CD4-positive, alpha-beta T cell treated with Interferon alpha-2 for 1 hour (primary cell): ENCODE results near the gene TDRD6.

Experiments used
- DNase-seq, 2 donors: peaks; one replicate each; pipeline ENCODE4 v3.0.0-alpha.2; 2020 to 2022

Gene TDRD6

GRCh38 chr6:46684771-46685170, 2.9 kb upstream of the TDRD6 start:
- DNase-seq, result no peak

DNA sequence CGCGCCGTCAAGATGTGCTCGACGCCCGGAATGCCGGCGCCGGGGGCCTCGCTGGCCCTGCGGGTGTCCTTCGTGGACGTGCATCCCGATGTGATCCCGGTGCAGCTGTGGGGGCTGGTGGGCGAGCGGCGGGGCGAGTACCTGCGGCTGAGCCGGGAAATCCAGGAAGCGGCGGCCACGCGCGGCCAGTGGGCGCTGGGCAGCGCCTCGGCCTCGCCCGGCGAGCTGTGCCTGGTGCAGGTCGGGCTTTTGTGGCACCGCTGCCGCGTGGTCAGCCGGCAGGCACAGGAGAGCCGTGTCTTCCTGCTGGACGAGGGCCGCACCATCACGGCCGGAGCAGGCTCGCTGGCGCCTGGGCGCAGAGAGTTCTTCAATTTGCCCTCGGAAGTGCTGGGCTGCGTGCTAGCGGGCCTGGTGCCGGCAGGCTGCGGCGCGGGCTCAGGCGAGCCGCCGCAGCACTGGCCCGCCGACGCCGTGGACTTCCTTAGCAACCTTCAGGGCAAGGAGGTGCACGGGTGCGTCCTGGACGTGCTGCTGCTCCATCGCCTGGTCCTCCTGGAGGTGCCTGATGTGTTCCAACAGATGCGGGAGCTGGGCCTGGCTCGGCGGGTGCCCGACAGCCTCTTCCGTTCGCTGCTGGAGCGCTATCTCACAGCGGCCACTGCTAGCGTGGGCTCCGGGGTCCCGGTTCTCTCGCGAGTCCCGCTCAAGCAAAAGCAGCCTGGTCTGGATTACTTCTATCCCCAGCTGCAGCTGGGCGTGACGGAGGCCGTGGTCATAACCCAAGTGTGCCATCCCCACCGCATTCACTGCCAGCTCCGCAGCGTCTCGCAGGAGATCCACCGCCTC, 656 bp downstream of the TDRD6 start:
- no peak for DNase-seq

DNA sequence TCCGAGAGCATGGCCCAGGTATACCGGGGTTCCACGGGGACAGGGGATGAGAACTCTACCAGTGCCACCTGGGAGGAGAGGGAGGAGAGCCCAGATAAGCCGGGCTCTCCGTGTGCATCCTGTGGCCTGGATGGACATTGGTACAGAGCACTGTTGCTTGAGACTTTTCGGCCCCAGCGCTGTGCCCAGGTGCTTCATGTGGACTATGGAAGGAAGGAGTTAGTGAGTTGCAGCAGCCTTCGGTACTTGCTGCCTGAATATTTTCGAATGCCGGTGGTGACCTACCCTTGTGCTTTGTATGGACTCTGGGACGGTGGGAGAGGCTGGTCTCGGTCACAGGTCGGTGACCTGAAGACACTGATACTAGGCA, 1.3 kb downstream of the TDRD6 start:
- no peak for DNase-seq

- no peak for DNase-seq
Observed at GRCh38 chr6:46689657-46690056, 2.0 kb downstream of the TDRD6 start.

GRCh38 chr6:46690141-46690755, 2.6 kb downstream of the TDRD6 start:
- DNase-seq, result no peak

DNA sequence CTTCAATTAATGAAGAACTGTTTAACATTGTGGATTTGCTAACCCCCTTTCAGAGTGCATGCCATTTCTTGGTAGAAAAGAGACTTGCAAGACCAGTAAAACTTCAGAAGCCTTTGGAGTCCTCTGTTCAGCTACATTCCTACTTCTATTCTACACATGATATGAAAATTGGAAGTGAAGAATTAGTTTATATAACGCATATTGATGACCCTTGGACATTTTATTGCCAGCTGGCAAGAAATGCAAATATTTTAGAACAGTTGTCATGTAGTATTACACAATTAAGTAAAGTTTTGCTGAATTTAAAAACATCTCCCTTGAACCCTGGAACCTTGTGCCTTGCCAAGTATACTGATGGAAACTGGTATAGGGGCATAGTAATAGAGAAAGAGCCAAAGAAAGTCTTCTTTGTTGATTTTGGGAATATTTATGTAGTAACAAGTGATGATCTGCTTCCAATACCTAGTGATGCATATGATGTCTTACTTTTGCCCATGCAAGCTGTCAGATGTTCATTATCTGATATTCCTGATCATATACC, 3.3 kb downstream of the TDRD6 start:
- DNase-seq, result no peak

DNA sequence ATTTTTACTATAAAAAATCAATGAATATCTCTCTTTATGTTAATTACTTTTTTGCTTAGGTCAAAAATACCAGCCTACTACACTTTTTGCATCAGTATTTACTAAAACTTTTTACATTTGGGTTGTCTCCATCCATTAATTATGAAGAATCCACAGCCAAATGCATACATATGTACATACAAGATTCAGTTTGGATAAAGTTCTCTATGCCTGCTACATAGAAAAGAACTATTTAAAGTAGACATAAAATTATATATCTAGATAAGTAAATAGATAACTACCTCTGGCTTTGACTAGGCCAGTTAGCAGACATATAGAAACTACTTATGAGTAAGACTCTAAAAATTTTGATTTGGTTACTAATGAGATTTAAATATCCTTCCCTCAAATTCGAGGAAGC, 12.3 kb downstream of the TDRD6 start:
- no peak for DNase-seq

GRCh38 chr6:46704562-46704961, 16.9 kb downstream of the TDRD6 start:
- DNase-seq, result no peak

- no peak for DNase-seq
Observed at GRCh38 chr6:46706464-46706863, 18.8 kb downstream of the TDRD6 start.

DNA sequence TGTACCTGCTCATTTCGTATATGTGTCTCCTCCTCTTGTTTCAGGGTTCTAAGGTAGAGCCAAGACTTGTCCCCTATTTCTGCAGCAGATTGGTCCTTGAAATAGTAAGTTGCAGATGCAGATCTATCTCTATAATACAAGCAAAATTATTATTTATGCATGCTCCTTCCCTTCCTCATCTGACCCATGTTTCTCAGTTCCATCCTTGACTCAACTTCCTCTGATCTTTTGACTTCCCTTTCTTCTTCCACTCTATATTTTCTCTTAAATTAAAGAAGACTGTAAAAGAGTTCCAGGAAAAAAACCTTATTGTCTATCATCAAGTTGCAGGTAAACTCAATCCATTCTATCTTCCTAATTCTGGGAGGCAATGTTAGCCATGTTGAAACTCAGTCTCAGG, 23.8 kb downstream of the TDRD6 start:
- DNase-seq, result no peak

DNA sequence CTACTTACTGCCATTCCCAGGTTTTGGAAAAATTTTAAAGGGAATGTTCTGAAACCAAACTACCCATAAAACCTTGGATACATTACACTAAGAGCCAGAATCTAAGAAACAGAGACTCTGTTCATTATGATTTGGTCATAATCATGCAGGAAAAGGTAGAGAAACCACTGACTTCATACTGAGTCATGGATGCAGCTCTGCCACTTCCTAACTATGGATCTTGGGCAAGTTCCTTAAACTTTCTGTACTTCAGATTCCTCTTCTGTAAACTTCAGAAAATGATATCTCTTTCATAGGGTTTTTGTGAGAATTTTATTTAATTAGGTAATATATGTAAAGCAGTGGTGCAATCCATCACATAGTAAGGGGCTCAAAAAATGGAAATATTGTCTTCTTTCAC, 27.5 kb downstream of the TDRD6 start:
- DNase-seq, result peak in 1 of 2 donors; percentile 5

DNA sequence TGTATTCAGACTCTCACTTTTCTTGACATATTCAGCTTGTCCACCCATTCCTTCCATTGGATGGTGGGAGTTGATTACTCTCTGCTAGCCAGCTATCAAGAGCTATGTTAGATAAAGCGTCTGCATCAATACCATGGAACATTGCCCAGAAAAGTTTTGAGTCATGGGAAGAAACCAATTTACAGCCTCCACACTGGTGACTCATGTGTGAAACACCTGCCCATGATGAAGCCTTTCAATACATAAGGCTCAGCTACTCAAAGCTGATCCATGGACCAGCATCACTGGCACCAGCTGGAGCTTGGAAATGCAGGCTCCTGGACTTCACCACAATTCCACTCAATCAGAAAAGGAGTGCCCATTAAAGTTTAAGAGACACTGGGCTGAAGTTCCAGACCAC, 31.4 kb downstream of the TDRD6 start:
- DNase-seq, result no peak

DNA sequence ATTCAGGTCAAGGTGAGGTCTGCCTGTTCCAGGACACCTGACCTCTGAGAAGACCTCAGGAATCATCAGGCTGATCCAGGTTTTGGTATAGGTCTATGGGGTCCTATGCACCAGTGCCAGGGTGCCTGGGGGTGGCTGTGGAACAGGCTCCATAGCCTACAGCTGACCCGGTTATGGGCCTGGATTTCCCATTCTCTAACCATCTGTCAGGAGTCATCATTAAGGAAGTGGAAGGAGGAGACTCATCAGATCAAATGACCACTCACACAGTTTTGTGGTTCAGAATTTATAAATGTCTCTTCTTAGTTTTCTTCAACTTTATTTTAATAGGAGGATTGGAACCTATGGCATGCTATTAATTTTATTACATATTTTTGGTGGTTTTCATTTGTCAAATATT, 32.7 kb downstream of the TDRD6 start:
- no peak for DNase-seq

DNA sequence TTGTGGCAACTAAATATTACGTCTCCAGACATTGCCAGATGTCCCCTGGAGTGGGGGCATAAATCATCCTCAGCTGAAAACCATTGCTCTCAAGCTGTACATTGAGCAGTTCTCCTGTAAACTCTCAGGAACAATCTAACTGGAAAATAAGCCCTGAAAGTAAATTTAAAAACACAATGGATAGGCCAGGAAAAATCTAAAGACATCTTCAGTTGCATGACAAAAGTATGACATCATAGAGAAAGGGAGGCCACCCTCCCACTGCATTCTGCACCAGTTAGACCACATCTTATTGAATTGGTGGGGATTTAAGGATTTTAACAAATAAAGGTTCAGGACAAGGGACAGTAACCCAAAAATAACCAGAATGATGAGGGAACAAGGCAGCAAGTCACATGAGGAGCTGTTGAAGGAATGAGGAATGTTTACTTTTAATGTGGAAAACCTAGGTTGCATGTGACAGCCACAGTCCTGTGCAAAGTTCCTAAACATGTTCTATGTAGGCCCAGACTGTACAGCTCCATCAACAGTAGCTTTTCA, 42.2 kb downstream of the TDRD6 start:
- DNase-seq, result no peak

DNA sequence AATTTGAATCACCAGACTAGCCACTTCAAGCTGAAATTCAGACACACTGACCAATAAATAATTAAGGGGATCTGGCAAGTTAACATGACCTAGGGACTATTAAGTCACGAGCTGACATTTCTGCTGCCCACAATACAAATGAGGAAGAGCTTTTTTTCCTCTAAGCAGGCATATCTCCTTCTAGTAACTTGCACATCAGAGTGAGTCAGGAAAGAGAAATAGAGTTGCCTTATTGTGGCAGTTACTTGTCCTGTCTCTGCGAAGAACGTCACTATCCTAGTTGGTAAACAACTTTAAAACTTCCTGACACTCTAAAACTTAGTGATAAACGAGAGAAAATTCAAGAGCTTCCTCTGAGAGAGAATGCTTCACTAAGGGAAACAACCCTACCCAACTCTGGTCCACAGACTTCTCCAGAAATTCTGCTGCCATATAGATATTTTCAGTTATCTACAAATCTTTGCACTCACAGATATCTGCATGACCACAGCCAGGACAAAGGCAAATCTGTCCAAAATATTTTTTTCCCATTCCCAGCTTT, 43.3 kb downstream of the TDRD6 start:
- DNase-seq, result peak in 1 of 2 donors; percentile 1

- DNase-seq, result no peak
Observed at GRCh38 chr6:46733341-46733801, 45.7 kb downstream of the TDRD6 start.

- peak in 1 of 2 donors; percentile 1 for DNase-seq
Observed at GRCh38 chr6:46734867-46735719, 47.4 kb downstream of the TDRD6 start, which contains the start of gene PLA2G7. Gene PLA2G7 (minus strand): TSS chr6:46735375. CDS start chr6:46722891, 12,484 bp downstream.

DNA sequence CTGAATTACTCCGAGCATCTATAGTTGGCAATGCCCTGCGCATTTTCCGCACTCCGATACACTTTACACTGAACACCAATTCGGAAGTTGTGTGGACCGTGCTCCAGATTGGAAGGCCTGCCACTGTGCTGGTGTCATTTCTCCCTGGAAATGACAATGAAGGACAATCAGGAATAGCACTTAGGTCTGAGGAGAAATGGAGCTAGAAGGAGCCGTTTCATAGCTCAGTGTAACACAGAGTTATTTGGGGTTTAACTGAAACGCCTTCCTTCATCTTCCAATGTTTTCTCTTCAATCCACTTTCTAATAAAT, 48.0 kb downstream of the TDRD6 start:
- no peak for DNase-seq

- DNase-seq, result no peak
Observed at GRCh38 chr6:46736906-46737305, 49.2 kb downstream of the TDRD6 start.

DNA sequence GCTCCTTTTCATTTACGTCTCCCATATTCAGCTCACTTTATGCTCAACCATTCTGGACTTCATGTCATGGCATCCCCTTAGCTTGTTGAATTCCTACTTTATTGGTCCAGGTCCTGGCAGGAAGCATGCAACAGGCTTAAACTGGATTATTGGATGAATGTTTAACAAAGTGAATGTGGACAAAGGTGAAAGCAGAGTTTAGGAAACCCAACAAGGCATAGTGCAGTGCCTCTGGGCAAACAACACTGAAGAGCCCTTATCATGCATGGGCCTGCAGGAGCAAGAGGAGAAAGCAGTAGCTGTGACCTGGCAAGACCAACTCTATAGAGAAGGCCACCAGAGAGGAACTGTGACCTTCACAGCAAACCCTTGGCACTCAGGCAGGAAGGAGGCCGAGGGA, 53.8 kb downstream of the TDRD6 start:
- DNase-seq, result no peak

GRCh38 chr6:46741910-46742309, 54.2 kb downstream of the TDRD6 start:
- no peak for DNase-seq

- no peak for DNase-seq
Observed at GRCh38 chr6:46743425-46744158, 55.9 kb downstream of the TDRD6 start.
